Measurements from ENCODE around the gene MRAP. TPM values are rescaled to one million over a fixed set of nuclear protein-coding genes. Genes with fewer than 3 reads are reported as not detected.

Gene MRAP
- total RNA-seq, 1 donor = not detected

DNA sequence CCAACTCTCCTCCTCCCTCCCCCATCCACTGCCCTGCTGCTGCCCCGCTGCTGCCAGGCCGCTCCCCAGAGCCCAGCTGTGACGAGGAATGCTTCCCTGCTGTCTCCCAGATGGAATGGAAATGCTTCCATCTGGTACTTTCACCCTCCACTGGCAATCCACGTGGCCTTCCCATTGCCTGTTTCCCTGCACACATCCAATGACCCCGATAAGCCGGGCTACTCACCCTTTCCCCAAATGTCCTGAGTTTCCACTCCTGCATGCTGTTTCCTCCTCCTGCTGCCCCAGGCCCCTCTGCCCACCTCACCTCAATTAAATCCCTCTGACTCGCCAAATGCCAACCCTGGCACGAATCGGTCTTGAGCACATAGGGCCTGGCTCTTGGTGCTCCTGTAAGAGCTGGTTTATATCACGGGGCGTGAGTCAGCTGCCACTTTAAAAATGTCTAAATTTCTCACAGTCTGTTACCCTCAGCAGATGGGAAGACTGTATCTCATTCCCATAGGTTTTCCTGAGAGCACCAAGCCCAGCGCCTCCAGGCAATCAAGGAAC is 36.4 kb downstream of the MRAP start:
- TF ChIP-seq, protein P1, sequence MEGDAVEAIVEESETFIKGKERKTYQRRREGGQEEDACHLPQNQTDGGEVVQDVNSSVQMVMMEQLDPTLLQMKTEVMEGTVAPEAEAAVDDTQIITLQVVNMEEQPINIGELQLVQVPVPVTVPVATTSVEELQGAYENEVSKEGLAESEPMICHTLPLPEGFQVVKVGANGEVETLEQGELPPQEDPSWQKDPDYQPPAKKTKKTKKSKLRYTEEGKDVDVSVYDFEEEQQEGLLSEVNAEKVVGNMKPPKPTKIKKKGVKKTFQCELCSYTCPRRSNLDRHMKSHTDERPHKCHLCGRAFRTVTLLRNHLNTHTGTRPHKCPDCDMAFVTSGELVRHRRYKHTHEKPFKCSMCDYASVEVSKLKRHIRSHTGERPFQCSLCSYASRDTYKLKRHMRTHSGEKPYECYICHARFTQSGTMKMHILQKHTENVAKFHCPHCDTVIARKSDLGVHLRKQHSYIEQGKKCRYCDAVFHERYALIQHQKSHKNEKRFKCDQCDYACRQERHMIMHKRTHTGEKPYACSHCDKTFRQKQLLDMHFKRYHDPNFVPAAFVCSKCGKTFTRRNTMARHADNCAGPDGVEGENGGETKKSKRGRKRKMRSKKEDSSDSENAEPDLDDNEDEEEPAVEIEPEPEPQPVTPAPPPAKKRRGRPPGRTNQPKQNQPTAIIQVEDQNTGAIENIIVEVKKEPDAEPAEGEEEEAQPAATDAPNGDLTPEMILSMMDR (IDR thresholded peaks at IDR 0.05; ENCODE audit: insufficient read depth, low read length) = no peak
- no peak overlapping the region for H3K4me3 ChIP-seq (ENCODE audit: low read depth, low read length)
- DNase-seq (ENCODE audit: low read depth) = no peak

DNA sequence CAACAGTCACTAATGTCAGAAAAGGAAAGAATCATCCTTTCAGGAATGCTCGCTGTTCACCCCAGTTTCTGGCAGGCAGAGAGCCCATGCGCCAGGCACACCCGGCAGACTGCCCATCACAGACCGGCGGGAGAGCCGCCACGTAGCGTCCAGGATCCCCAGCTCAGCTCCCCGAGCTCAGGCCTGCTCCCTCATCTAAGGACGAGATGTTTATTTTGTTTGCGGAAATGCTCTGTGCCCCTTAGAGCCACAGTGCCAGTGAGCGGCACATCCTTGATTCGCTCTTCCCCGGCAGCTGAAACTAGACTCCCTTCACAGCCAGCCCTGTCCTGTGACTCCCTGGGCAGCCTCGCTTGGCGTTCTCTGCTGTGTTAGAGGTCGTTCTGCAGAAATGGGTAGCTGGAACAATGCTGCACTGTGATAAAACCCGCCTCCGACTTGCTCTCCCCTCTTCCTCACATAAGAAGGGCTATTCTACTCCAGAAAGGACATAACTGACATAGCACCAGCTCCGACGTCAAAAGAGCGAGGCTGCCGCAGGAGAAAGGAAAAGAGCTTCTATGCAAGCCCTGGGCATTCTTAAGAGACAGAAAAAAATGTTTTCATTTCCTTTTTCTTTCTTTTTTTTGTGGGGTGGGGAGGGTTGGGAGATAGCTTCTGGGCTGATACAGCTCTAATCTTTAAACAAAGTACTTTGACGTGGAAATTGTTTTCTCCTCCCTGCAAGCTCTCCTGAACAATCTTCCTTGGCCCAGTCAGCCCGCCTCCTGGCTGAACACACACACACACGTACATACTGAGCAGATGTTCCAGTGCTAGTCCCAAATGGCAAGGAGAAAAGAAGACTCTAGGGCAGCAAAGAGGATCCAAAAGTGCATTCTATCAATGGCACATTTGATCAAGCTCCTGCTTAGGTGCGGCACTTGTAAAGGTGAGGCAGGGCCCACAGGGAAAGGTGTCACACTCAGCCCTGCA is 37.2 kb downstream of the MRAP start:
- DNase-seq (ENCODE audit: low read depth) = no peak
- TF ChIP-seq, protein P1 (IDR thresholded peaks at IDR 0.05; ENCODE audit: insufficient read depth, low read length) = no peak
- H3K4me3 ChIP-seq (ENCODE audit: low read depth, low read length) = no peak overlapping the region

DNA sequence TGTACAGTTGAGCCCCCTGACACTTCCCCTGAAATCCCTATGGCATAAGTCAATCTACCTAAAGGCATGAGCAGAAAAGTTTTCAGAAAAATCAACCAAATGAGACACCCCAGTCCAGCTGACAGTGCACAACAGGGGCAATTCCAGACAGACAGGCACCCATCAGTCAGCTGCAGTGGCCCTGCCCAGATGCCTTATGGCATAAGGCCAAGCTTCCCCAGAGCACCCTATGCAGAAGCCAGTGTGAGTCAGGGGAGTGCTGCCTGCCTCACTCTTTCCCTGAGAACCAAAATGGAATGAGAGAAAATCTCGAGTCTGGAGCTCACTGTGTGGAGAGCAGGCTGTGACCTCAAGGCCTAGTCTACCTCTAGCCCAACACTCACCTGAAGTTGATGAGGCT is 38.1 kb downstream of the MRAP start:
- TF ChIP-seq, protein P1 (IDR thresholded peaks at IDR 0.05; ENCODE audit: insufficient read depth, low read length) = no peak
- DNase-seq (ENCODE audit: low read depth) = no peak

DNA sequence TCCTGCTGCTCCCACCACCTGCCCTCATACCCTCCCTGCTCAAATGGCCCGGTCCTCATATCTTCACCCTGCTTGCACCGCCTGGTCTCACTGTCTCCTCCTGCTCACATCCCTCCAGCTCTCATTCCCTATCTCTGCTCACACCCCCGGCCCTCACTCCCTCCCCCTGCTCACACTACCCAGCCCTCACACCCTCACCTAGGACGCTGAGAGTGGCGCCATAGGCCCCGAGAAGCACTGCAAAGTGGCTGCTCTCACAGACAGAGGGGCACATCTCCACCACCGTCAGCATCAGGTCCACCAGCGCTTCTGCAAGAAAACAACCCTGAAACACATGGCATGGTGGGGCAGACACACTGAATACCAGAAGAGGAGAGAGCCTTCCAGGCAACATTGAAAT is 38.6 kb downstream of the MRAP start:
- TF ChIP-seq, protein P1 (IDR thresholded peaks at IDR 0.05; ENCODE audit: insufficient read depth, low read length) = no peak
- H3K4me3 ChIP-seq (ENCODE audit: low read depth, low read length) = no peak overlapping the region
- DNase-seq (ENCODE audit: low read depth) = no peak

More for the DNA sequence above, 38.1 kb downstream of the MRAP start:
- H3K4me3 ChIP-seq (ENCODE audit: low read depth, low read length) = no peak overlapping the region

DNA sequence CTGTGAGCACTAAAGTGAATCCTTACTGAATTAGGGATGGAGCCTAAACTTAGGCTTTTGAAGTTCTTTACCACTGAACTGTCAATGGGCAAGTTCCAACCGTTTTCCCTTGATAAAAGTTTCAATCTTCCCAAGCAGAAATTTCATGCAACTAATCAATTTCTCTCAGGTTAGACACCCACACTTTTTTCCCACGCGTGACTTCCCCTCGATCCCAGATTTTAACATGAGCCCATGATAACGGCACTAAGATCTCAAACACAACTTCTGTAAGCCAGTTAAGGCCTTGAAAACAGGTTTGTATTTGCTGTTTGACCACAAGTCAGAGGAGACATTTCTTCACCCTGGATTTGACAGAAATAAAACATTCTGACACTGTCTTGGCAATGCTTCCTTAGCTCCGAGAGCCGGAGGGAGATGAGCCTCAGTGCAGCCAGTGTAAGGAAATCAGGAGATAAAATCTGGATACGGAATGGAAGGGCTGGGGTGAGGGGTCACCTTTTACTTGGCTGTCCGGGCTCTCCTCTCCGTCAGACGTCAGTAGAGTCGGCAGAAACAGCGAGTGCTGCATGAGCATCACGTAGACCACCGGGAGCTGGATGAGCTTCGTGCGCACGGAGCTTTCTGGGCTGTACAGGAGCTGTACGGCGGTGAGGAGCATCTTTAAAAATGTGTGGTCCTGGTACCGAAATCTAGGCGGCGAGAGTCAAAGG is 39.7 kb downstream of the MRAP start:
- DNase-seq (ENCODE audit: low read depth) = no peak
- TF ChIP-seq, protein P1 (IDR thresholded peaks at IDR 0.05; ENCODE audit: insufficient read depth, low read length) = no peak

DNA sequence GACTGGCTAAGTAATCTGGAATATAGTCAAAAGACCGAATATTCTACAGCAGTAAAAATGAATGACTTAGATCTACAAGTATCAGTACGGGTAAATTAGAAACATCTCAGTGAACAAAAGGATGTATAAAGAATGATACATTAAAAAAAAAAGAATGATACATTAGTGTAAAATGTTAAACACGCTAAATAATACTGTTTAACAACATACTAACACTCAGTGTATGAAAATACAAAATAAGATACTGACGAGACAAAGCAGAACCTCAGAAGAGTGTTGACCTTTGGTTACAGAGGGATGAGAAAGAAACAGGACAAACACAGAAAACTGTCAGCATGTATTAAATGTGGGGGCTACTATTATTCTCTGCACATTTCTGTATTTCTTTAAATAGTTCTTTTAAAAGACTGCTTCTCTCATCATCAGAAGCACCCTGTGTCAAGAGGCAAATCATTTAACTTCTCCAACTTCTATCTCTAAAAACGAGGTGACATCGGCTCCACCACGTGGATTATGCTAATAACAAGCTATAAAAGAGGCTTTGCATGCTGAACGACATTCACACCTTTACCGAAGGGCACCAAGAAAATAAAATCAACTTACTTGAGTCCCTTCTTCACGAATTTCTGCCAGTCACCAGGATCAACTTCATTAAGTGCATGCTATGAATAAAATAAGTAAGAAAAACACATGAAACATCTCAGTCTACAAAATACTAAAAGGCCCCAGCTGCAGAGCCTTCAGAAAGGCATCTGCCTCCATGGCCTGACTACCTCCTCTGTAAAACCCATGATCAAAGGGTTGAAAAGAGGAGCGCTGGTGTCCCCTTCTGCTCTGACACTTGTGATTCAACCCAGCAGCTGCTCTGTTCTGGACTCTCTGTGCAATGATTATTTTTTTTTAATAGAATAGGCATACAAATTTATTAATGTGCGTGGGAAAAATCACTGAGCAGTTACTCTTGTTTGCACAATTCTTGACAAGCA is 42.5 kb downstream of the MRAP start:
- H3K4me3 ChIP-seq (ENCODE audit: low read depth, low read length) = no peak overlapping the region
- TF ChIP-seq, protein P1 (IDR thresholded peaks at IDR 0.05; ENCODE audit: insufficient read depth, low read length) = no peak
- DNase-seq (ENCODE audit: low read depth) = no peak

More for the DNA sequence above, 39.7 kb downstream of the MRAP start:
- H3K4me3 ChIP-seq (ENCODE audit: low read depth, low read length) = no peak overlapping the region
